Osteoblast (primary cell): ENCODE measurements around the gene SOBP. TPM values are rescaled to one million over a fixed set of nuclear protein-coding genes. Genes with fewer than 3 reads are reported as not detected.

Experiments used
- DNase-seq: peaks from one replicate; pipeline ENCODE4 v3.0.0; 2011; ENCODE audit warnings: low spot score, mixed read lengths; ENCODE audit not compliant: insufficient read length; ENCODE audit errors: missing footprints
- H2AFZ ChIP-seq: 2 replicates; pipeline ENCODE4 v1.6.0; 2011; ENCODE audit warnings: mild to moderate bottlenecking, low read length
- H3K27ac ChIP-seq: 2 replicates; pipeline ENCODE4 v1.5.1; 2011; ENCODE audit warnings: mild to moderate bottlenecking, low read depth, low read length, moderate library complexity
- H3K27me3 ChIP-seq: 2 replicates; pipeline ENCODE4 v1.6.0; 2012; ENCODE audit warnings: mild to moderate bottlenecking, control low read depth, inconsistent platforms, low read length, moderate library complexity; ENCODE audit not compliant: insufficient read depth
- H3K36me3 ChIP-seq: 2 replicates; pipeline ENCODE4 v1.5.1; 2011; ENCODE audit warnings: mild to moderate bottlenecking, low read length, control low read depth, moderate library complexity; ENCODE audit not compliant: insufficient read depth
- H3K4me1 ChIP-seq: 2 replicates; pipeline ENCODE4 v1.5.1; 2011; ENCODE audit warnings: mild to moderate bottlenecking, low read length, control low read depth, moderate library complexity; ENCODE audit not compliant: insufficient read depth
- H3K4me2 ChIP-seq: 2 replicates; pipeline ENCODE4 v1.6.0; 2011; ENCODE audit warnings: mild to moderate bottlenecking, low read length; ENCODE audit not compliant: insufficient read depth
- H3K4me3 ChIP-seq: fragments of 200-600 bp; sonication (generic); 3 replicates; pipeline ENCODE4 v1.5.1; 2012; ENCODE audit warnings: mild to moderate bottlenecking, low read length, inconsistent platforms; ENCODE audit not compliant: insufficient read depth
- H3K79me2 ChIP-seq: 2 replicates; pipeline ENCODE4 v1.6.0; 2012; ENCODE audit warnings: mild to moderate bottlenecking, low read length, control low read depth, inconsistent platforms; ENCODE audit not compliant: insufficient read depth
- H3K9me3 ChIP-seq: 2 replicates; pipeline ENCODE4 v1.5.1; 2011; ENCODE audit warnings: low read depth, low read length, control low read depth
- H4K20me1 ChIP-seq: 2 replicates; pipeline ENCODE4 v1.6.0; 2012; ENCODE audit warnings: mild to moderate bottlenecking, low read length, control low read depth; ENCODE audit not compliant: insufficient read depth
- total RNA-seq: library from RNA; depleted of rRNA; stranded (reverse); fragments of >200 nt; gene quantifications from 2 replicates; pipeline ENCODE4 v1.2.3, GENCODE V29; 2012
- TF ChIP-seq, protein P1 (sequence below): IDR thresholded peaks from 2 replicates; pipeline ENCODE4 v1.5.1; 2011; ENCODE audit warnings: mild to moderate bottlenecking, low read depth, low read length, moderate library complexity; ENCODE audit errors: extremely low read depth

SOBP gene
- total RNA-seq, 1 donor: 3.6 TPM

- peaks cover 36% of the 10 kb centered on the region for H3K4me1 ChIP-seq
- no peaks in the 10 kb centered on the region for H3K36me3 ChIP-seq
- H3K27ac ChIP-seq: no peak overlapping the region
- no peaks in the 10 kb centered on the region for H3K79me2 ChIP-seq
- DNase-seq: no peak
- H3K4me3 ChIP-seq: no peak overlapping the region
- no peaks in the 10 kb centered on the region for H3K9me3 ChIP-seq
- no peak overlapping the region for H3K4me2 ChIP-seq
- H3K27me3 ChIP-seq: no peaks in the 10 kb centered on the region
- TF ChIP-seq, protein P1, sequence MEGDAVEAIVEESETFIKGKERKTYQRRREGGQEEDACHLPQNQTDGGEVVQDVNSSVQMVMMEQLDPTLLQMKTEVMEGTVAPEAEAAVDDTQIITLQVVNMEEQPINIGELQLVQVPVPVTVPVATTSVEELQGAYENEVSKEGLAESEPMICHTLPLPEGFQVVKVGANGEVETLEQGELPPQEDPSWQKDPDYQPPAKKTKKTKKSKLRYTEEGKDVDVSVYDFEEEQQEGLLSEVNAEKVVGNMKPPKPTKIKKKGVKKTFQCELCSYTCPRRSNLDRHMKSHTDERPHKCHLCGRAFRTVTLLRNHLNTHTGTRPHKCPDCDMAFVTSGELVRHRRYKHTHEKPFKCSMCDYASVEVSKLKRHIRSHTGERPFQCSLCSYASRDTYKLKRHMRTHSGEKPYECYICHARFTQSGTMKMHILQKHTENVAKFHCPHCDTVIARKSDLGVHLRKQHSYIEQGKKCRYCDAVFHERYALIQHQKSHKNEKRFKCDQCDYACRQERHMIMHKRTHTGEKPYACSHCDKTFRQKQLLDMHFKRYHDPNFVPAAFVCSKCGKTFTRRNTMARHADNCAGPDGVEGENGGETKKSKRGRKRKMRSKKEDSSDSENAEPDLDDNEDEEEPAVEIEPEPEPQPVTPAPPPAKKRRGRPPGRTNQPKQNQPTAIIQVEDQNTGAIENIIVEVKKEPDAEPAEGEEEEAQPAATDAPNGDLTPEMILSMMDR: no peak
- H4K20me1 ChIP-seq: no peaks in the 10 kb centered on the region
- no peak overlapping the region for H2AFZ ChIP-seq
Observed at GRCh38 chr6:107656401-107656800, 166.5 kb downstream of the SOBP start.

DNA sequence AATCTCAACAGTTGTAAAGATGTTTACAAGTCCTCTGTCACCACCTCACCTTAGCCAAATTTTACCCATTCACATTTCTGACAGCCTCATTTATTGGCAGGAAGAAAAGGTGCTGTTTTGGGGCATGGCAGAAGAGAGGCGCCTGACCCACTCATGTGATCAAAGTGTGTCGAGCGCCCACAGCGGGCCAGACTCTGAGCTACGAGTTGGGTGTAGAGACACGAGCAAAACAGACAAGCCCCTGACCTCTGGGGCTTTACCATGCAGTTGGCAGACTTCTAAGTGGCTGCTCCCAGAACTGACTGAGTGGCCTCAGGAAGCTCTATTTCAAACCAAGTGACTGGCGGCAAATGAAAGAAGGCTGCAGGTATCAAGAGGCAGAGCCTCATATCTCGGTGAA, 167.0 kb downstream of the SOBP start:
- Histone ChIP-seq H3K27me3 (no peaks in the 10 kb centered on the region), H3K4me2 (no peak overlapping the region), H3K36me3 (no peaks in the 10 kb centered on the region), H3K27ac (no peak overlapping the region), H3K4me3 (no peak overlapping the region), H3K9me3 (no peaks in the 10 kb centered on the region), H3K4me1 (peaks cover 36% of the 10 kb centered on the region), H4K20me1 (no peaks in the 10 kb centered on the region), H3K79me2 (no peaks in the 10 kb centered on the region), H2AFZ (no peak overlapping the region)
- DNase-seq: no peak
- TF ChIP-seq, protein P1: no peak

DNA sequence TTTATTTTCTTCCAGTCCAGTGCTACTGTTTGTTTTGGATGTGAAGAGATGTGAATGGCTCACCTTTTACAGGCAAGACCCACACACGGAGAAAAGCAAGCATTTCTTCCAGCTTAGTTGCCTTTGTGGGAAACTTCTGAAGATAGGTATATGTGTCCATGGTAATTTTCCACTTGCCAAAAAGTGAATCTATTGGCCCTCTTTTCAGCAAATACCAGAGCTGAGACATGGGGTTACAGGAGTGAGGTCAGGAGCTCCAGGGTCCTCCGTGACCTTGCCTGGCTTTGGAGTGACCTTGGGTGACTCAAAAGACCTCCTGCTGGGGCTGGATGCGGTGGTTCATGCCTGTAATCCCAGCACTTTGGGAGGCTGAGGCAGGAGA, 167.4 kb downstream of the SOBP start:
- H3K27ac ChIP-seq: peak overlapping the region; percentile 35

GRCh38 chr6:107657755-107658461, 168.0 kb downstream of the SOBP start:
- Histone ChIP-seq H2AFZ (peak overlapping the region; percentile 91), H3K36me3 (no peaks in the 10 kb centered on the region), H4K20me1 (no peaks in the 10 kb centered on the region), H3K27ac (peak overlapping the region; percentile 35), H3K4me1 (peaks cover 36% of the 10 kb centered on the region), H3K4me3 (peak overlapping the region; percentile 71), H3K27me3 (peaks cover 2% of the 10 kb centered on the region), H3K79me2 (no peaks in the 10 kb centered on the region), H3K4me2 (peak overlapping the region; percentile 89), H3K9me3 (no peaks in the 10 kb centered on the region)
- peak; percentile 91 for DNase-seq
- TF ChIP-seq, protein P1: peak; percentile 46

More for the DNA sequence above, 167.4 kb downstream of the SOBP start:
- peak overlapping the region; percentile 89 for H3K4me2 ChIP-seq
- H2AFZ ChIP-seq: no peak overlapping the region
- H3K9me3 ChIP-seq: no peaks in the 10 kb centered on the region
- peaks cover 36% of the 10 kb centered on the region for H3K4me1 ChIP-seq
- peak overlapping the region; percentile 71 for H3K4me3 ChIP-seq
- TF ChIP-seq, protein P1: no peak
- no peaks in the 10 kb centered on the region for H3K79me2 ChIP-seq
- no peaks in the 10 kb centered on the region for H3K36me3 ChIP-seq
- DNase-seq: no peak
- H4K20me1 ChIP-seq: no peaks in the 10 kb centered on the region
- H3K27me3 ChIP-seq: no peaks in the 10 kb centered on the region
